ENCODE measurements around the gene HPCA. TPM values are rescaled to one million over a fixed set of nuclear protein-coding genes. Genes with fewer than 3 reads are reported as not detected.

HPCA gene
- total RNA-seq, 1 experiment from 2014 or later: 1.2 TPM

GRCh38 chr1:32907435-32907834, 21.1 kb downstream of the HPCA start:
- H3K27ac Mint-ChIP-seq: no peak overlapping the region

More at GRCh38 chr1:32907435-32907834, 21.1 kb downstream of the HPCA start:
- Mint-ChIP-seq H3K4me3 (no peak overlapping the region), H3K4me1 (no peaks in the 10 kb centered on the region; a peak in 1 of 4 replicates), H3K9me3 (no peaks in the 10 kb centered on the region; a peak in 1 of 5 replicates), H3K36me3 (ENCODE audit: insufficient read depth in 1 of 3, low read depth in 3 of 3) (no peaks in the 10 kb centered on the region), H3K27me3 (ENCODE audit: low read depth) (peaks cover 30% of the 10 kb centered on the region)
- WGBS (ENCODE audit: extremely low coverage, insufficient read length, low lambda C conversion rate): no CpG with 5 or more reads among the region's 4 CpGs
- no peak overlapping the region for H3K14ac ChIP-seq (ENCODE audit: insufficient read depth, low read length)
- H3K56ac ChIP-seq (ENCODE audit: insufficient read length, low read depth, low read length): no peak overlapping the region
- H4K91ac ChIP-seq (ENCODE audit: insufficient read length, low read depth, low read length): no peak overlapping the region
- no peak for TF ChIP-seq CTCF (conservative IDR thresholded peaks at IDR 0.05)
- H2BK5ac ChIP-seq (ENCODE audit: insufficient read length, low read length): no peak overlapping the region
- H2BK12ac ChIP-seq (ENCODE audit: insufficient read length, low read depth, low read length): no peak overlapping the region
- H2AK5ac ChIP-seq (ENCODE audit: insufficient read length, low read length): no peak overlapping the region
- H3K23me2 ChIP-seq (ENCODE audit: insufficient read length, low read depth, low read length, poor library complexity, severe bottlenecking): no peaks in the 10 kb centered on the region
- H3K4me2 ChIP-seq (ENCODE audit: insufficient read depth, insufficient read length, low read length): no peak overlapping the region
- DNase-seq: no peak
- no peak overlapping the region for H3K27ac ChIP-seq (ENCODE audit: insufficient read length, low read depth, low read length)
- H2BK15ac ChIP-seq (ENCODE audit: low read depth, low read length): no peak overlapping the region
- H2AFZ ChIP-seq (ENCODE audit: low read length): no peak overlapping the region
- no peak overlapping the region for H3T11ph ChIP-seq (ENCODE audit: low read length)
- no peak overlapping the region for H3K9ac ChIP-seq (ENCODE audit: extremely low read depth, insufficient read length, low read length)
- H3K9me3 ChIP-seq (ENCODE audit: control insufficient read depth, low read depth, low read length): no peaks in the 10 kb centered on the region
- no peak overlapping the region for H4K5ac ChIP-seq (ENCODE audit: insufficient read length, low read depth, low read length)
- H4K8ac ChIP-seq (replicated peaks; ENCODE audit: insufficient read length, low read depth, low read length): no peak overlapping the region
- H3K27me3 ChIP-seq (ENCODE audit: insufficient read depth, low read length): no peaks in the 10 kb centered on the region; the same call in 1 of the 2 replicates
- H3K4ac ChIP-seq (ENCODE audit: low read depth, low read length): no peak overlapping the region
- H3K23ac ChIP-seq (ENCODE audit: insufficient read length, low read depth, low read length): no peak overlapping the region
- no peaks in the 10 kb centered on the region for H3K4me1 ChIP-seq (ENCODE audit: insufficient read depth, low read length)
- H3K18ac ChIP-seq (ENCODE audit: insufficient read length, low read depth, low read length): no peak overlapping the region
- no peaks in the 10 kb centered on the region for H4K20me1 ChIP-seq (ENCODE audit: control insufficient read depth, insufficient read depth, insufficient read length)
- H3K79me2 ChIP-seq (ENCODE audit: insufficient read depth, low read length): no peaks in the 10 kb centered on the region
- no peaks in the 10 kb centered on the region for H3K79me1 ChIP-seq (ENCODE audit: insufficient read depth, low read depth, low read length, poor library complexity, severe bottlenecking)
- no peak overlapping the region for H2BK120ac ChIP-seq (ENCODE audit: low read depth, low read length, poor library complexity, severe bottlenecking)
- H2BK20ac ChIP-seq (ENCODE audit: low read depth, low read length, poor library complexity, severe bottlenecking): no peak overlapping the region
